Large intestine (tissue), 3 donors: Measurements from ENCODE around the gene BPGM. TPM values are rescaled to one million over a fixed set of nuclear protein-coding genes. Genes with fewer than 3 reads are reported as not detected.

Experiments
- DNase-seq, 2 donors: peaks; one replicate each; pipeline versions ENCODE4 v3.0.0 to v3.0.0-alpha.2; 2013
- H3K27ac ChIP-seq: one replicate; pipeline ENCODE4 v1.5.1; 2013; ENCODE audit warnings: low read length
- H3K27me3 ChIP-seq: 2 replicates; pipeline ENCODE4 v1.6.1; 2013; ENCODE audit warnings: low read length; ENCODE audit not compliant: control insufficient read depth, insufficient read depth
- H3K36me3 ChIP-seq: 2 replicates; pipeline ENCODE4 v1.6.1; 2013; ENCODE audit warnings: low read length; ENCODE audit not compliant: control insufficient read depth, insufficient read depth
- H3K4me1 ChIP-seq: one replicate; pipeline ENCODE4 v1.6.1; 2013; ENCODE audit warnings: low read length; ENCODE audit not compliant: control insufficient read depth, insufficient read depth
- H3K4me3 ChIP-seq: one replicate; pipeline ENCODE4 v1.5.1; 2013; ENCODE audit warnings: low read length
- H3K9me3 ChIP-seq: one replicate; pipeline ENCODE4 v1.6.1; 2013; ENCODE audit warnings: mild to moderate bottlenecking, low read depth, low read length, moderate library complexity; ENCODE audit not compliant: control insufficient read depth
- WGBS: methylation state at CpG from one replicate; pipeline ENCODE4 v1.1.5; 2013; ENCODE audit warnings: low lambda C conversion rate; ENCODE audit not compliant: insufficient coverage; 5-methylcytosine and 5-hydroxymethylcytosine counted together
- polyA plus RNA-seq: library from polyadenylated mRNA; unstranded; fragments of 120-200 nt; gene quantifications from one replicate; pipeline ENCODE4 v1.2.1, GENCODE V29; 2013

The BPGM gene
- polyA plus RNA-seq, 1 donor = 14.9 TPM

DNA sequence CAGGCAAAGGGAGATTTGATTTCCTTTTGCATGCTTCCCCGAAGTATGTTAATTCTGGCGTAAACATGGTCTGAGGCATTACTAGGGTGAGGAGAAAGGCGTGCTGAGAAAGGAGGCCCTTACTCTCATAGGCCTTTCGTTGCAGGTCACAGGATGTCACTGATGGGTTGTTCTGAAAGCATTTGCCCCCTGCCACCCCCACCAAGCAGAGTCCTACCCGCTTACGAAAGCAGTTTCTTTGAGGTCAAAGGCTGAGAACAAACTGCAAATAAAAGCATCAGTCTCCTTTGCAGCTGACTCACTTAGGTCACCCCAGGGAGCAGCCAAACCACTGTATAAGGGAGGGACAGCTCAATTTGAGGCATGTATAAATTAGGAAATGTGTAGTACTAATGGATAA lies 57.1 kb downstream of the BPGM start:
- no peaks in the 10 kb centered on the region for H3K36me3 ChIP-seq
- peak in 1 of 2 donors; percentile 14 for DNase-seq
- no peak overlapping the region for H3K4me3 ChIP-seq
- H3K4me1 ChIP-seq = no peaks in the 10 kb centered on the region
- no peaks in the 10 kb centered on the region for H3K9me3 ChIP-seq
- H3K27ac ChIP-seq = no peak overlapping the region
- WGBS = no CpG with 5 or more reads among the region's 6 CpGs
- peaks cover 2% of the 10 kb centered on the region for H3K27me3 ChIP-seq

- Histone ChIP-seq H3K4me3 (no peak overlapping the region), H3K27me3 (peaks cover 2% of the 10 kb centered on the region), H3K4me1 (no peaks in the 10 kb centered on the region), H3K27ac (no peak overlapping the region), H3K9me3 (no peaks in the 10 kb centered on the region), H3K36me3 (no peaks in the 10 kb centered on the region)
- DNase-seq = no peak
- no CpG with 5 or more reads among the region's 5 CpGs for WGBS
Measured at GRCh38 chr7:134704827-134705226, 58.2 kb downstream of the BPGM start.

GRCh38 chr7:134705716-134706115 lies 59.1 kb downstream of the BPGM start:
- no peak overlapping the region for H3K27ac ChIP-seq
- H3K36me3 ChIP-seq = no peaks in the 10 kb centered on the region
- no peaks in the 10 kb centered on the region for H3K9me3 ChIP-seq
- no peaks in the 10 kb centered on the region for H3K4me1 ChIP-seq
- no peak for DNase-seq
- no peak overlapping the region for H3K4me3 ChIP-seq
- 100% methylated on average over 1 of the region's 2 CpGs for WGBS
- H3K27me3 ChIP-seq = peaks cover 2% of the 10 kb centered on the region

- WGBS = no CpG with 5 or more reads among the region's 5 CpGs
- Histone ChIP-seq H3K4me3 (no peak overlapping the region), H3K4me1 (no peaks in the 10 kb centered on the region), H3K27ac (no peak overlapping the region), H3K27me3 (peaks cover 2% of the 10 kb centered on the region), H3K9me3 (no peaks in the 10 kb centered on the region), H3K36me3 (no peaks in the 10 kb centered on the region)
- DNase-seq = no peak
Measured at GRCh38 chr7:134706468-134706867, 59.8 kb downstream of the BPGM start.

DNA sequence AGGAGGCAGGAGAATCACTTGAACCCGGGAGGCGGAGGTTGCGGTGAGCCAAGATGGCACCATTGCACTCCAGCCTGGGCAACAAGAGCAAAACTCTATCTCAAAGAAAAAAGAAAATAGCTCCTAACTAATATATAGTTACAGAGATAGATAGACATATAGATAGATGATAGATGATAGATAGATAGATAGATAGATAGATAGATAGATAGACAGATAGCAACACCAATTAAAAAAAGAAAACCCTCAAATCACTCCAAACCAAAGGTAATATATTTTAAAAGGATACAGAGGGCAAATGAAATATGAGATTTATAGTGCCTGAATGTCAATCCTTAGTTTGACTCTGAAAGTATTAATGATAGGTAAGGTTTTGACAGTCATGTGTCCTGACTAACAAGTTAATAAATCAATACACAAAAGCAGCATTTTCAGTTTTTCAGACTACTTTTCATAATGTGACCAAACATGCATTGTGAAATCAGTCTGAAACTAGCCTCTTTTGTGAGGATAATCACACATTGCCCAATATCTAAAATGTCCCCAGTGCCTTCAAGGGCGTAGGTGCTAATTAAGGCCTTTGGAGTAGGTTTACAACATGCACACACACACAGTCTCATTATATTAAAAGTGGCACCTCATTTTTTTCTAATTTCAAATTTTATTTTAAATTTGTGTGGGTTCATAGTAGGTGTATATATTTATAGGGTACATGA lies 61.2 kb downstream of the BPGM start:
- DNase-seq = no peak
- no peaks in the 10 kb centered on the region for H3K36me3 ChIP-seq
- no peak overlapping the region for H3K27ac ChIP-seq
- H3K4me3 ChIP-seq = no peak overlapping the region
- H3K9me3 ChIP-seq = no peaks in the 10 kb centered on the region
- no CpG with 5 or more reads among the region's 4 CpGs for WGBS
- H3K27me3 ChIP-seq = peaks cover 2% of the 10 kb centered on the region
- H3K4me1 ChIP-seq = no peaks in the 10 kb centered on the region

- H3K27ac ChIP-seq = no peak overlapping the region
- no peaks in the 10 kb centered on the region for H3K4me1 ChIP-seq
- peaks cover 2% of the 10 kb centered on the region for H3K27me3 ChIP-seq
- DNase-seq = no peak
- H3K9me3 ChIP-seq = no peaks in the 10 kb centered on the region
- no CpG with 5 or more reads among the region's 2 CpGs for WGBS
- H3K4me3 ChIP-seq = no peak overlapping the region
- H3K36me3 ChIP-seq = no peaks in the 10 kb centered on the region
Measured at GRCh38 chr7:134708692-134709091, 62.0 kb downstream of the BPGM start.

- Histone ChIP-seq H3K4me1 (no peaks in the 10 kb centered on the region), H3K4me3 (no peak overlapping the region), H3K9me3 (no peaks in the 10 kb centered on the region), H3K36me3 (no peaks in the 10 kb centered on the region), H3K27me3 (peaks cover 2% of the 10 kb centered on the region), H3K27ac (no peak overlapping the region)
- DNase-seq = no peak
- 100% methylated on average over 2 of the region's 2 CpGs for WGBS
Measured at GRCh38 chr7:134709197-134709596, 62.5 kb downstream of the BPGM start.

- peaks cover 2% of the 10 kb centered on the region for H3K27me3 ChIP-seq
- H3K27ac ChIP-seq = no peak overlapping the region
- no peak for DNase-seq
- H3K4me1 ChIP-seq = no peaks in the 10 kb centered on the region
- H3K36me3 ChIP-seq = no peaks in the 10 kb centered on the region
- WGBS = no CpG with 5 or more reads among the region's 8 CpGs
- no peaks in the 10 kb centered on the region for H3K9me3 ChIP-seq
- H3K4me3 ChIP-seq = no peak overlapping the region
Measured at GRCh38 chr7:134710511-134710853, 63.8 kb downstream of the BPGM start.

- H3K36me3 ChIP-seq = no peaks in the 10 kb centered on the region
- no peaks in the 10 kb centered on the region for H3K9me3 ChIP-seq
- no peak overlapping the region for H3K4me3 ChIP-seq
- DNase-seq = peak; percentile 58
- no peaks in the 10 kb centered on the region for H3K4me1 ChIP-seq
- H3K27me3 ChIP-seq = peaks cover 2% of the 10 kb centered on the region
- 83% methylated on average over 1 of the region's 9 CpGs for WGBS
- peak overlapping the region; percentile 37 for H3K27ac ChIP-seq
Measured at GRCh38 chr7:134710854-134711624, 64.4 kb downstream of the BPGM start.

GRCh38 chr7:134712196-134712595 lies 65.5 kb downstream of the BPGM start:
- Histone ChIP-seq H3K4me3 (no peak overlapping the region), H3K9me3 (no peaks in the 10 kb centered on the region), H3K27ac (no peak overlapping the region), H3K36me3 (no peaks in the 10 kb centered on the region), H3K27me3 (no peaks in the 10 kb centered on the region), H3K4me1 (no peaks in the 10 kb centered on the region)
- no peak for DNase-seq
- no CpG with 5 or more reads among the region's 4 CpGs for WGBS
